NCI-H2107 treated with DMSO at 0.1 percent for 48 hours (cell line): Measurements from ENCODE around the gene MFN1.
"Not testable (repeated sequence)": the region's sequence is repeated elsewhere in the genome, so short reads cannot be mapped to it uniquely, and the experiment has no call there.

ENCODE experiments used
- DNase-seq: peaks from one replicate; lab custom pipeline; 2025; ENCODE audit not compliant: unreplicated experiment; lab: John Stamatoyannopoulos, UW

Gene MFN1

GRCh38 chr3:179347345-179348194, at the start of gene MFN1:
Gene MFN1, plus strand, starts transcription at chr3:179347709. Its CDS starts 1,143 bp downstream, at chr3:179348852.
- peak; percentile 99 for DNase-seq

- peak; percentile 49 for DNase-seq
Measured at GRCh38 chr3:179297971-179298725, 49.4 kb upstream of the MFN1 start.

GRCh38 chr3:179299316-179299715, 48.2 kb upstream of the MFN1 start:
- no peak for DNase-seq

- DNase-seq: no peak
Measured at GRCh38 chr3:179299999-179300613, 47.4 kb upstream of the MFN1 start.

GRCh38 chr3:179301645-179302044, 45.9 kb upstream of the MFN1 start:
- DNase-seq: no peak

- DNase-seq: no peak
Measured at GRCh38 chr3:179302111-179302510, 45.4 kb upstream of the MFN1 start.

GRCh38 chr3:179304605-179305004, 42.9 kb upstream of the MFN1 start:
- no peak for DNase-seq

- DNase-seq: not testable (repeated sequence)
Measured at GRCh38 chr3:179307362-179307761, 40.1 kb upstream of the MFN1 start.

GRCh38 chr3:179308001-179308400, 39.5 kb upstream of the MFN1 start:
- DNase-seq: no peak

GRCh38 chr3:179309225-179310078, 38.1 kb upstream of the MFN1 start:
- no peak for DNase-seq

GRCh38 chr3:179318876-179319275, 28.6 kb upstream of the MFN1 start:
- DNase-seq: no peak

GRCh38 chr3:179321668-179322285, 25.7 kb upstream of the MFN1 start:
- peak; percentile 75 for DNase-seq

- peak; percentile 84 for DNase-seq
Measured at GRCh38 chr3:179322286-179323196, 25.0 kb upstream of the MFN1 start, which contains the start of gene ZNF639. Gene ZNF639, plus strand, starts transcription at chr3:179323031. Its CDS starts 5,263 bp downstream, at chr3:179328294.

- peak; percentile 76 for DNase-seq
Measured at GRCh38 chr3:179323197-179324110, 24.1 kb upstream of the MFN1 start.

GRCh38 chr3:179324270-179324754, 23.2 kb upstream of the MFN1 start:
- DNase-seq: peak; percentile 46

GRCh38 chr3:179330438-179330837, 17.1 kb upstream of the MFN1 start:
- DNase-seq: no peak

GRCh38 chr3:179332240-179332639, 15.3 kb upstream of the MFN1 start:
- no peak for DNase-seq

- no peak for DNase-seq
Measured at GRCh38 chr3:179333084-179333483, 14.4 kb upstream of the MFN1 start.
